ENCODE results near the gene ERICH6.

The ERICH6 gene

GRCh38 chr3:150691414-150692040 lies 12.2 kb downstream of the ERICH6 start:
- no peak for DNase-seq (ENCODE audit: low read depth, low spot score)

GRCh38 chr3:150687613-150688012 lies 16.1 kb downstream of the ERICH6 start:
- DNase-seq (ENCODE audit: low read depth, low spot score) = no peak
- H3K27ac ChIP-seq = no peak overlapping the region

More at GRCh38 chr3:150691414-150692040, 12.2 kb downstream of the ERICH6 start:
- no peak overlapping the region for H3K27ac ChIP-seq

- no peak overlapping the region for H3K27ac ChIP-seq
- no peak for DNase-seq (ENCODE audit: low read depth, low spot score)
Measured at GRCh38 chr3:150682824-150683223, 20.9 kb downstream of the ERICH6 start.

GRCh38 chr3:150682279-150682678 lies 21.4 kb downstream of the ERICH6 start:
- DNase-seq (ENCODE audit: low read depth, low spot score) = no peak
- H3K27ac ChIP-seq = no peak overlapping the region

- no peak overlapping the region for H3K27ac ChIP-seq
- no peak for DNase-seq (ENCODE audit: low read depth, low spot score)
Measured at GRCh38 chr3:150681057-150681456, 22.7 kb downstream of the ERICH6 start.

- no peak for DNase-seq (ENCODE audit: low read depth, low spot score)
- H3K27ac ChIP-seq = no peak overlapping the region
Measured at GRCh38 chr3:150680562-150680961, 23.2 kb downstream of the ERICH6 start.

GRCh38 chr3:150675587-150675986 lies 28.1 kb downstream of the ERICH6 start:
- no peak for DNase-seq (ENCODE audit: low read depth, low spot score)
- no peak overlapping the region for H3K27ac ChIP-seq

GRCh38 chr3:150673966-150674365 lies 29.8 kb downstream of the ERICH6 start:
- no peak for DNase-seq (ENCODE audit: low read depth, low spot score)
- H3K27ac ChIP-seq = no peak overlapping the region

- H3K27ac ChIP-seq = no peak overlapping the region
- DNase-seq (ENCODE audit: low read depth, low spot score) = no peak
Measured at GRCh38 chr3:150666167-150666566, 37.6 kb downstream of the ERICH6 start.

- H3K27ac ChIP-seq = no peak overlapping the region
Measured at GRCh38 chr3:150663461-150663860, 40.3 kb downstream of the ERICH6 start.

GRCh38 chr3:150662410-150663200 lies 41.1 kb downstream of the ERICH6 start:
- DNase-seq (ENCODE audit: low read depth, low spot score) = no peak
- no peak overlapping the region for H3K27ac ChIP-seq

More at GRCh38 chr3:150663461-150663860, 40.3 kb downstream of the ERICH6 start:
- no peak for DNase-seq (ENCODE audit: low read depth, low spot score)

GRCh38 chr3:150656316-150656715 lies 47.4 kb downstream of the ERICH6 start:
- H3K27ac ChIP-seq = no peak overlapping the region
- no peak for DNase-seq (ENCODE audit: low read depth, low spot score)

- H3K27ac ChIP-seq = no peak overlapping the region
- DNase-seq (ENCODE audit: low read depth, low spot score) = no peak
Measured at GRCh38 chr3:150653110-150653561, 50.6 kb downstream of the ERICH6 start.

GRCh38 chr3:150640256-150640655 lies 63.5 kb downstream of the ERICH6 start:
- no peak for DNase-seq (ENCODE audit: low read depth, low spot score)
- H3K27ac ChIP-seq = no peak overlapping the region

GRCh38 chr3:150639262-150639661 lies 64.5 kb downstream of the ERICH6 start:
- DNase-seq (ENCODE audit: low read depth, low spot score) = no peak
- H3K27ac ChIP-seq = no peak overlapping the region

- H3K27ac ChIP-seq = no peak overlapping the region
- DNase-seq (ENCODE audit: low read depth, low spot score) = no peak
Measured at GRCh38 chr3:150636258-150636657, 67.5 kb downstream of the ERICH6 start.

- H3K27ac ChIP-seq = no peak overlapping the region
- DNase-seq (ENCODE audit: low read depth, low spot score) = no peak
Measured at GRCh38 chr3:150635526-150635925, 68.2 kb downstream of the ERICH6 start.

- H3K27ac ChIP-seq = no peak overlapping the region
- no peak for DNase-seq (ENCODE audit: low read depth, low spot score)
Measured at GRCh38 chr3:150635076-150635475, 68.6 kb downstream of the ERICH6 start.

GRCh38 chr3:150631515-150632221 lies 72.1 kb downstream of the ERICH6 start:
- DNase-seq (ENCODE audit: low read depth, low spot score) = no peak
- H3K27ac ChIP-seq = no peak overlapping the region

- no peak overlapping the region for H3K27ac ChIP-seq
- DNase-seq (ENCODE audit: low read depth, low spot score) = no peak
Measured at GRCh38 chr3:150627557-150627956, 76.2 kb downstream of the ERICH6 start.

Data from epithelial cell of prostate (primary cell).